Measurements from ENCODE around the gene TNIP2.

DNA sequence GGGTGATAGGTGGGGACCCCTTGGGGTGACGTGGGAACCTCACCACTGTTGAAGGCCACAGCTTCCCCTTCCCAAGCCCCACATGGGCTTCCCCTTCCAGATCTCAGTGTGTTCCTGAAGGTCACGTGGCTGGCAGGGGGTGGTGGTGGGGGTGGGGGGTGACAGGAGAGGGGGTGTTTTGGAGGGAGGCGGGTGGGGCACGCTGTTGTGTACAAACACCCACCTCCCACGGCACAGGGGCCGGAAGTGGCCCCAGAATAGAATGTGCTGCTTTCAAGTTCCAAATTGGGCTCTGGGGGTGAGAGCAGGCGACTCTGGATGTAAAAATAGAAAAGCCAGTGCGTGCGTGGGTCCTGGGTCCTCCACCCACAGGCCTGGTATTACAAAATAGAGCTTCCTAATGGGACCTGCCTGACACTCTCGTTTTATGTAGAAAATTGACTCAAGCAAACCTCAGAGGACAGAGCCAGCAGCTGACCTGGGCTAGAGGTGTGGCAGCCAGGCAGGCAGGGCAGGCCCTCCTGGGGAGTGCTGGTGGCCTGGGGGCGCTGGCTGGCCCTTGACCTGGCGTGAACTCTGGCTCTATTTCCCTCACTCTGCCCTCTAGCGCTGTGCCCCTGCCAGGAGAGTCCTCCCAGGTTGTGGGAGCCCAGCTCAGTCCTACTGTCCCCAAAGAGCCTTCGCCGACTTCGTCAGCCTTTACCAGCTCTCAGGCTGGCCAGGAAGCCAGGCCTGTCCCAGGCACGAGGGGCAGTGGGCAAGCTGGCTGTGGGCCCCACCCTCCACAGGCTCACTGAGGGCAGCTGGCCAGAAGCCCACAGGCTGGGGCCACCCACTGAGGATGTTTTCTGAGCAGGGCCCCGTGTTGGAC, 31.3 kb upstream of the TNIP2 start:
- TF ChIP-seq, protein P1, sequence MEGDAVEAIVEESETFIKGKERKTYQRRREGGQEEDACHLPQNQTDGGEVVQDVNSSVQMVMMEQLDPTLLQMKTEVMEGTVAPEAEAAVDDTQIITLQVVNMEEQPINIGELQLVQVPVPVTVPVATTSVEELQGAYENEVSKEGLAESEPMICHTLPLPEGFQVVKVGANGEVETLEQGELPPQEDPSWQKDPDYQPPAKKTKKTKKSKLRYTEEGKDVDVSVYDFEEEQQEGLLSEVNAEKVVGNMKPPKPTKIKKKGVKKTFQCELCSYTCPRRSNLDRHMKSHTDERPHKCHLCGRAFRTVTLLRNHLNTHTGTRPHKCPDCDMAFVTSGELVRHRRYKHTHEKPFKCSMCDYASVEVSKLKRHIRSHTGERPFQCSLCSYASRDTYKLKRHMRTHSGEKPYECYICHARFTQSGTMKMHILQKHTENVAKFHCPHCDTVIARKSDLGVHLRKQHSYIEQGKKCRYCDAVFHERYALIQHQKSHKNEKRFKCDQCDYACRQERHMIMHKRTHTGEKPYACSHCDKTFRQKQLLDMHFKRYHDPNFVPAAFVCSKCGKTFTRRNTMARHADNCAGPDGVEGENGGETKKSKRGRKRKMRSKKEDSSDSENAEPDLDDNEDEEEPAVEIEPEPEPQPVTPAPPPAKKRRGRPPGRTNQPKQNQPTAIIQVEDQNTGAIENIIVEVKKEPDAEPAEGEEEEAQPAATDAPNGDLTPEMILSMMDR (IDR thresholded peaks at IDR 0.05; ENCODE audit: poor library complexity), result no peak
- no peak for TF ChIP-seq EZH2 (IDR thresholded peaks at IDR 0.05; ENCODE audit: borderline replicate concordance)

Data from hepatocyte (in vitro differentiated cells).